ENCODE results near the gene RTN4. TPM values are rescaled to one million over a fixed set of nuclear protein-coding genes. Genes with fewer than 3 reads are reported as not detected.
A peak's percentile ranks its signal among the peaks of the same experiment; 100 is the strongest.

RTN4 gene
- total and polyA plus RNA-seq, 2 experiments from 2014 or later = 218 to 221 TPM

- H3K9me2 ChIP-seq (ENCODE audit: insufficient read depth) = no peaks in the 10 kb centered on the region
- peak overlapping the region; percentile 99; the same call in 1 of the 2 replicates for H3K27ac Mint-ChIP-seq
- peaks cover 48% of the 10 kb centered on the region for H3K79me2 ChIP-seq (replicated peaks; ENCODE audit: insufficient read depth)
- peaks cover 44% of the 10 kb centered on the region for H3K4me1 ChIP-seq (ENCODE audit: insufficient read depth)
- H2AFZ ChIP-seq = no peak overlapping the region
- peak overlapping the region; percentile 83 for H3K4me2 ChIP-seq
- peak overlapping the region; percentile 90 for H3K27ac ChIP-seq (ENCODE audit: low read depth)
- H3K36me3 ChIP-seq (ENCODE audit: insufficient read depth) = no peaks in the 10 kb centered on the region; the same call in 1 of the 2 replicates
- no peak; the same call in 2 of the 3 replicates for ATAC-seq
- DNase-seq (ENCODE audit: low spot score) = no peak
- peak overlapping the region; percentile 90 for H3K4me3 ChIP-seq
- H3K4me3 Mint-ChIP-seq = peak overlapping the region; percentile 97; the same call in 2 of the 3 replicates
- H3K4me1 Mint-ChIP-seq = peaks cover 36% of the 10 kb centered on the region
- H3K36me3 Mint-ChIP-seq (ENCODE audit: low read depth) = peaks cover 10% of the 10 kb centered on the region; the same call in 1 of the 3 replicates
- H3K27me3 ChIP-seq (ENCODE audit: insufficient read depth) = no peaks in the 10 kb centered on the region
- H4K20me1 ChIP-seq (replicated peaks; ENCODE audit: insufficient read depth) = peaks cover 26% of the 10 kb centered on the region
- H3K27me3 Mint-ChIP-seq (ENCODE audit: insufficient read depth, low read depth, poor library complexity) = peaks cover 17% of the 10 kb centered on the region
- H3K9me3 Mint-ChIP-seq = no peaks in the 10 kb centered on the region
- no peak for TF ChIP-seq CTCF (conservative IDR thresholded peaks at IDR 0.05; ENCODE audit: low read depth in 2 of 2)
- no peak for TF ChIP-seq ZNF331 (CRISPR knock-in tag; IDR thresholded peaks at IDR 0.05; ENCODE audit: low read depth)
- TF ChIP-seq JUNB (IDR thresholded peaks at IDR 0.05; ENCODE audit: unreplicated experiment) = no peak
- TF ChIP-seq, protein P1, sequence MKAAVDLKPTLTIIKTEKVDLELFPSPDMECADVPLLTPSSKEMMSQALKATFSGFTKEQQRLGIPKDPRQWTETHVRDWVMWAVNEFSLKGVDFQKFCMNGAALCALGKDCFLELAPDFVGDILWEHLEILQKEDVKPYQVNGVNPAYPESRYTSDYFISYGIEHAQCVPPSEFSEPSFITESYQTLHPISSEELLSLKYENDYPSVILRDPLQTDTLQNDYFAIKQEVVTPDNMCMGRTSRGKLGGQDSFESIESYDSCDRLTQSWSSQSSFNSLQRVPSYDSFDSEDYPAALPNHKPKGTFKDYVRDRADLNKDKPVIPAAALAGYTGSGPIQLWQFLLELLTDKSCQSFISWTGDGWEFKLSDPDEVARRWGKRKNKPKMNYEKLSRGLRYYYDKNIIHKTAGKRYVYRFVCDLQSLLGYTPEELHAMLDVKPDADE (IDR thresholded peaks at IDR 0.05) = no peak
- no peak for TF ChIP-seq EZH2phosphoT487 (IDR thresholded peaks at IDR 0.05; ENCODE audit: unreplicated experiment)
- TF ChIP-seq, protein P2, sequence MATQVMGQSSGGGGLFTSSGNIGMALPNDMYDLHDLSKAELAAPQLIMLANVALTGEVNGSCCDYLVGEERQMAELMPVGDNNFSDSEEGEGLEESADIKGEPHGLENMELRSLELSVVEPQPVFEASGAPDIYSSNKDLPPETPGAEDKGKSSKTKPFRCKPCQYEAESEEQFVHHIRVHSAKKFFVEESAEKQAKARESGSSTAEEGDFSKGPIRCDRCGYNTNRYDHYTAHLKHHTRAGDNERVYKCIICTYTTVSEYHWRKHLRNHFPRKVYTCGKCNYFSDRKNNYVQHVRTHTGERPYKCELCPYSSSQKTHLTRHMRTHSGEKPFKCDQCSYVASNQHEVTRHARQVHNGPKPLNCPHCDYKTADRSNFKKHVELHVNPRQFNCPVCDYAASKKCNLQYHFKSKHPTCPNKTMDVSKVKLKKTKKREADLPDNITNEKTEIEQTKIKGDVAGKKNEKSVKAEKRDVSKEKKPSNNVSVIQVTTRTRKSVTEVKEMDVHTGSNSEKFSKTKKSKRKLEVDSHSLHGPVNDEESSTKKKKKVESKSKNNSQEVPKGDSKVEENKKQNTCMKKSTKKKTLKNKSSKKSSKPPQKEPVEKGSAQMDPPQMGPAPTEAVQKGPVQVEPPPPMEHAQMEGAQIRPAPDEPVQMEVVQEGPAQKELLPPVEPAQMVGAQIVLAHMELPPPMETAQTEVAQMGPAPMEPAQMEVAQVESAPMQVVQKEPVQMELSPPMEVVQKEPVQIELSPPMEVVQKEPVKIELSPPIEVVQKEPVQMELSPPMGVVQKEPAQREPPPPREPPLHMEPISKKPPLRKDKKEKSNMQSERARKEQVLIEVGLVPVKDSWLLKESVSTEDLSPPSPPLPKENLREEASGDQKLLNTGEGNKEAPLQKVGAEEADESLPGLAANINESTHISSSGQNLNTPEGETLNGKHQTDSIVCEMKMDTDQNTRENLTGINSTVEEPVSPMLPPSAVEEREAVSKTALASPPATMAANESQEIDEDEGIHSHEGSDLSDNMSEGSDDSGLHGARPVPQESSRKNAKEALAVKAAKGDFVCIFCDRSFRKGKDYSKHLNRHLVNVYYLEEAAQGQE (IDR thresholded peaks at IDR 0.05; ENCODE audit: unreplicated experiment) = no peak
- TF ChIP-seq STAT1 (IDR thresholded peaks at IDR 0.05; ENCODE audit: unreplicated experiment) = no peak
- no peak for TF ChIP-seq EZH2 (IDR thresholded peaks at IDR 0.05; ENCODE audit: low read depth, unreplicated experiment)
- no peaks in the 10 kb centered on the region; the same call in 1 of the 2 replicates for H3F3A ChIP-seq (replicated peaks; ENCODE audit: low read depth)
These were observed 491 bp downstream of the RTN4 start for GRCh38 chr2:55049821-55050099.

All from GM23338 (cell line).